MM.1S (cell line): Measurements from ENCODE around the gene ZNF22.

Experiments used
- DNase-seq: peaks from one replicate; pipeline ENCODE4 v3.0.0-alpha.2; 2015
- H2AFZ ChIP-seq: fragments of 300-600 bp; sonication (generic); 2 replicates; pipeline ENCODE4 v1.6.0; 2016; ENCODE audit warnings: antibody characterized with exemption, low read length
- H3F3A ChIP-seq: fragments of 300-600 bp; sonication (generic); 2 replicates; pipeline ENCODE4 v1.6.1; 2016; ENCODE audit warnings: mild to moderate bottlenecking, antibody characterized with exemption, low read length, moderate library complexity, mixed read lengths; ENCODE audit not compliant: insufficient read depth
- H3K27ac ChIP-seq: fragments of 300-600 bp; sonication (generic); 2 replicates; pipeline ENCODE4 v1.5.1; 2016; ENCODE audit warnings: mild to moderate bottlenecking, low read length
- H3K27me3 ChIP-seq: fragments of 300-600 bp; sonication (generic); replicated peaks from 2 replicates; pipeline ENCODE4 v1.6.0; 2016; ENCODE audit warnings: low read length; ENCODE audit not compliant: insufficient read depth
- H3K36me3 ChIP-seq: fragments of 300-600 bp; sonication (generic); replicated peaks from 2 replicates; pipeline ENCODE4 v1.6.1; 2016; ENCODE audit warnings: mild to moderate bottlenecking, low read length, mixed read lengths; ENCODE audit not compliant: insufficient read depth
- H3K4me1 ChIP-seq: fragments of 300-600 bp; sonication (generic); 2 replicates; pipeline ENCODE4 v1.6.1; 2016; ENCODE audit warnings: low read length, mixed read lengths
- H3K4me2 ChIP-seq: fragments of 300-600 bp; sonication (generic); 2 replicates; pipeline ENCODE4 v1.6.0; 2016; ENCODE audit warnings: low read depth, low read length
- H3K4me3 ChIP-seq: fragments of 300-600 bp; sonication (generic); 2 replicates; pipeline ENCODE4 v1.5.1; 2016; ENCODE audit warnings: low read length, mixed read lengths
- H3K79me2 ChIP-seq: fragments of 300-600 bp; sonication (generic); 2 replicates; pipeline ENCODE4 v1.6.1; 2016; ENCODE audit warnings: mixed run types, low read length, mixed read lengths
- H3K9ac ChIP-seq: fragments of 300-600 bp; sonication (generic); 2 replicates; pipeline ENCODE4 v1.6.1; 2016; ENCODE audit warnings: low read length, mixed read lengths
- H3K9me2 ChIP-seq: fragments of 300-600 bp; sonication (generic); replicated peaks from 2 replicates; pipeline ENCODE4 v1.6.1; 2016; ENCODE audit warnings: mild to moderate bottlenecking, low read length, mixed read lengths; ENCODE audit not compliant: insufficient read depth
- H3K9me3 ChIP-seq: fragments of 300-600 bp; sonication (generic); replicated peaks from 2 replicates; pipeline ENCODE4 v1.6.1; 2016; ENCODE audit warnings: mild to moderate bottlenecking, low read length, mixed read lengths; ENCODE audit not compliant: insufficient read depth
- H4K20me1 ChIP-seq: fragments of 300-600 bp; sonication (generic); 2 replicates; pipeline ENCODE4 v1.6.1; 2016; ENCODE audit warnings: mild to moderate bottlenecking, low read length, moderate library complexity, mixed read lengths; ENCODE audit not compliant: insufficient read depth
- CTCF ChIP-seq: fragments of 300-600 bp; sonication (generic); IDR thresholded peaks from 2 replicates; pipeline ENCODE4 v1.5.1; 2016; ENCODE audit warnings: antibody characterized with exemption, low read length, mixed read lengths
- EZH2 ChIP-seq: fragments of 300-600 bp; sonication (generic); optimal IDR thresholded peaks from 2 replicates; pipeline ENCODE3; 2017; ENCODE audit warnings: low read depth, mild to moderate bottlenecking, antibody characterized with exemption, low read length, mixed read lengths
- EZH2phosphoT487 ChIP-seq: fragments of 300-600 bp; sonication (generic); IDR thresholded peaks from 2 replicates; pipeline ENCODE4 v1.6.1; 2018; ENCODE audit warnings: antibody characterized with exemption, low read length

ZNF22 gene

GRCh38 chr10:45000752-45001380 is at the start of gene ZNF22:
Gene ZNF22 (plus strand): TSS chr10:45000923. CDS start chr10:45003369, 2,446 bp downstream.
- no peak for TF ChIP-seq CTCF
- TF ChIP-seq EZH2, result no peak
- no peak for TF ChIP-seq EZH2phosphoT487
- Histone ChIP-seq H3K9me2 (no peaks in the 10 kb centered on the region), H3K36me3 (no peaks in the 10 kb centered on the region; the same call in none of the 2 replicates), H3K4me2 (peak within 1 kb of the TSS; percentile 82), H3K27me3 (no peaks in the 10 kb centered on the region), H3K4me3 (peak within 1 kb of the TSS; percentile 70), H3K79me2 (peaks cover 38% of the 10 kb centered on the region), H3K9me3 (no peaks in the 10 kb centered on the region), H2AFZ (peak within 1 kb of the TSS; percentile 91), H3K27ac (peak within 1 kb of the TSS; percentile 78), H4K20me1 (no peaks in the 10 kb centered on the region), H3K4me1 (peaks cover 7% of the 10 kb centered on the region), H3K9ac (peak within 1 kb of the TSS; percentile 78), H3F3A (peaks cover 21% of the 10 kb centered on the region)
- DNase-seq, result peak; percentile 69

- H3K4me3 ChIP-seq, result no peak overlapping the region
- H3K9ac ChIP-seq, result no peak overlapping the region
- no peaks in the 10 kb centered on the region for H3F3A ChIP-seq
- no peak for TF ChIP-seq EZH2
- TF ChIP-seq EZH2phosphoT487, result no peak
- no peak for TF ChIP-seq CTCF
- no peaks in the 10 kb centered on the region for H3K9me3 ChIP-seq
- H3K4me2 ChIP-seq, result no peak overlapping the region
- no peak for DNase-seq
- no peaks in the 10 kb centered on the region for H4K20me1 ChIP-seq
- H3K27ac ChIP-seq, result no peak overlapping the region
- no peaks in the 10 kb centered on the region for H3K9me2 ChIP-seq
- no peaks in the 10 kb centered on the region for H3K4me1 ChIP-seq
- no peaks in the 10 kb centered on the region for H3K79me2 ChIP-seq
- H2AFZ ChIP-seq, result no peak overlapping the region
- no peaks in the 10 kb centered on the region for H3K36me3 ChIP-seq
- H3K27me3 ChIP-seq, result no peaks in the 10 kb centered on the region
Observed at GRCh38 chr10:44951576-44952226, 49.0 kb upstream of the ZNF22 start.

GRCh38 chr10:44952779-44953231 is 47.9 kb upstream of the ZNF22 start:
- Histone ChIP-seq H3K9me3 (no peaks in the 10 kb centered on the region), H3K27ac (no peak overlapping the region), H3K9ac (no peak overlapping the region), H3K36me3 (no peaks in the 10 kb centered on the region), H3K27me3 (no peaks in the 10 kb centered on the region), H4K20me1 (no peaks in the 10 kb centered on the region), H2AFZ (no peak overlapping the region), H3K4me3 (no peak overlapping the region), H3K4me2 (no peak overlapping the region), H3K4me1 (no peaks in the 10 kb centered on the region), H3K9me2 (no peaks in the 10 kb centered on the region), H3K79me2 (peaks cover 4% of the 10 kb centered on the region; the same call in 1 of the 2 replicates), H3F3A (no peaks in the 10 kb centered on the region)
- no peak for DNase-seq
- TF ChIP-seq EZH2phosphoT487 (no peak), CTCF (no peak), EZH2 (no peak)
